Glomerular visceral epithelial cell (primary cell): ENCODE results near the gene ARFIP2.

Experiments
- DNase-seq: peaks from one replicate; pipeline ENCODE4 v3.0.0-alpha.2; 2016; ENCODE audit errors: extremely low spot score

ARFIP2 gene

GRCh38 chr11:6443269-6444003 is 37.7 kb downstream of the ARFIP2 start:
- DNase-seq: peak; percentile 52

GRCh38 chr11:6442441-6442840 is 38.7 kb downstream of the ARFIP2 start:
- DNase-seq: no peak

GRCh38 chr11:6440906-6441358 is 40.2 kb downstream of the ARFIP2 start, which contains the start of gene HPX:
Gene HPX (minus strand): TSS chr11:6440987. CDS start chr11:6440963, 24 bp downstream.
- no peak for DNase-seq

GRCh38 chr11:6438979-6439571 is 42.1 kb downstream of the ARFIP2 start:
- DNase-seq: peak; percentile 50

- no peak for DNase-seq
These were observed 43.1 kb downstream of the ARFIP2 start for GRCh38 chr11:6437993-6438392.

GRCh38 chr11:6437423-6437822 is 43.7 kb downstream of the ARFIP2 start:
- DNase-seq: no peak

- no peak for DNase-seq
These were observed 47.0 kb downstream of the ARFIP2 start for GRCh38 chr11:6433998-6434660.

GRCh38 chr11:6431861-6432260 is 49.3 kb downstream of the ARFIP2 start:
- DNase-seq: peak; percentile 87

GRCh38 chr11:6427516-6427915 is 53.6 kb downstream of the ARFIP2 start:
- DNase-seq: no peak
